Amygdala (tissue), 56 donors: ENCODE data around the gene SH3BP1.
"Not testable (repeated sequence)": the region's sequence is repeated elsewhere in the genome, so short reads cannot be mapped to it uniquely, and the experiment has no call there.

Source experiments
- DNase-seq, 56 donors: peaks; one replicate each; lab custom pipeline; 2025; lab: John Stamatoyannopoulos, UW

SH3BP1 gene

DNA sequence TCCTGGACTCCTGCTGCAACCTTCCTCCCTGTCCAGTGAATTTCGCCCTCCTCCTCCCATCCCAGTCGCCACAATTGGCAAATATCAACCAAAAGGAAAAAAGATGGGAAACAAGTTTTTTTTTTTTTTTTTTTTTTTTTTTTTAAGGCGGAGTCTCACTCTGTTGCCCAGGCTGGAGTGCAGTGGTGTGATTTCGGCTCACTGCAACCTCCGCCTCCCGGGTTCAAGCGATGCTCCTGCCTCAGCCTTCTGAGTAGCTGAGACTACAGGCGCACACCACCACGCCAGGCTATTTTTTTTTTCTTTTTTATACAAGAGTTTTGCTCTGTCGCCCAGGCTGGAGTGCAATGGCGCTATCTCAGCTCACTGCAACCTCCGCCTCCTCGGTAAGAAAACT is 56.8 kb downstream of the SH3BP1 start:
- DNase-seq = not testable (repeated sequence)

GRCh38 chr22:37696657-37697537 is 57.4 kb downstream of the SH3BP1 start, which contains the start of gene TRIOBP:
TSS of gene TRIOBP (plus strand) at chr22:37697048. CDS start at chr22:37701366, 4,318 bp downstream.
- DNase-seq = peak in 53 of 56 donors; percentile 9 to 95 (median 70)

DNA sequence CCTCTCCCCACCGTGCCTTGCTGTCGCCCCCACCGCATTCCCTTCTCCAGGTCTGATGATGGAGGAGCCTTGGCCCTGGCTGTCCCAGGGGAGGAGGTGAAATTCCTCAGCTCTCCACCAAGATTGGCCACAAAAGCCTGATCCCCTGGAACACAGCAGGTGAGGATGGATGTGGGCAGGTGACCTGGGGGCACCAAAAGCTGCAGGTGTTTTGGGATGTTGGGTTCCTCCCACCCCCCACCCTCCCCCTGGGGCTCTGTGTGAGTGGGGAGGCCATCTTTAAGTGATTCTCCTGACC is 58.0 kb downstream of the SH3BP1 start:
- no peak for DNase-seq

DNA sequence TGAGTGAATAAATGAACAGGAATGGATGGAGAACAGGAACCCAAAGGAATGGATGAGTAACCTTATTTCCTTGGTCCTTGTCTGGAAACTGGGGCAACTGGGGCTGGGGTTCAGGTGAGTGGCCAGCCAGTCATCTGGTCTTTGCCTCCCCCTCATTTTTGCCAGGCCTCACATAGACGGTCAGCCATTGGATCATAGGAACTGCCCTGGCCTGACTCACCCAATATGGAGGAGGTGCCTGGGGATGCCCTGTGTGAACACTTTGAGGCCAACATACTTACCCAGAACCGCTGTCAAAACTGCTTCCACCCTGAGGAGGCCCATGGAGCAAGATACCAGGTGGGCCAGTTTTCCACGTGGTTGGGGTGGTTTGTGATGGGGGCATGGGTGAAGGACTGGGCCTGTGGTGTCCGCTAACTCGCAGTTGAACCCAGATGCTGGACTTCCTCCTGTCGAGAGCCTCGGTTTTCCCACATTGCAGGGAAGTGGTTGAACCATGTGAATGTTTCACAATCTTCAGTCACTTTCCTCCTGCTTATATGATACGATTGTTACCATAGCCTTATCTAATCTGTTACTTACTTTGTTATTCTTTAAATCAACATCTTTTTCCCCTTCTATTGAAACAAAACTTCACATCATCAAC is 61.8 kb downstream of the SH3BP1 start:
- DNase-seq = peak in 6 of 56 donors; percentile 6 to 31 (median 10)

DNA sequence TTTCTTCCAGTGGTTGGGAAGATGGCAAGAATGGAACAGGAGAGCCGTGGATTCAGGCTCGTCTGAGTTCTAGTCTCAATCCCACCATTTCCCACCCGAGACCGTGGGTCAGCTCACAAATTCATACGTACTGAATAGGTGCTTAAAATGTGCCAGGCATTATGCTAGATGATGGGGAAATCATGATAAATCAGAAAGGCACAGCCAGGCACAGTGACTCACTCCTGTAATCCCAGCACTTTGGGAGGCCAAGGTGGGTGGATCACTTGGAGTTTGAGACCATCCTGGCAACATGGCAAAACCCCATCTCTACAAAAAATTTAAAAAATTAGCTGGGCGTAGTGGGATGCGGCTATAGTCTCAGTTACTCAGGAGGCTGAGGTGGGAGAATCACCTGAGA is 64.4 kb downstream of the SH3BP1 start:
- DNase-seq = no peak

DNA sequence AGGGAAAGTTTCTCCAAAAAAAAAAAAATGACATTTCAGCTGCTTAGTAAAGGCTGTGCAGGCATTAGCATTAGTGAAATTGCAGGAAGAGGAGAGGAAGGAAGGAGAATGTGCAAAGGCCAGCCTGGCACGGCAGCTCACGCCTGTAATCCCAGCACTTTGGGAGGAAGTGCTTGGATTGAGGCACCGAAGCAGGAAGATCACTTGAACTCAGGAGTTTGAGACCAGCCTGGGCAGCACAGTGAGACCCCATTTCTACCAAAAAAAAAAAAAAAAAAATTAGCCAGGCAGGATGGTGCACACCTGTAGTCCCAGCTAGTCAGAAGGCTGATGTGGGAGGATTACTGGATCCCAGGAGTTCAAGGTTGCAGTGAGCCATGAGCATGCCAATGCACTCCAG is 65.2 kb downstream of the SH3BP1 start:
- DNase-seq = no peak

DNA sequence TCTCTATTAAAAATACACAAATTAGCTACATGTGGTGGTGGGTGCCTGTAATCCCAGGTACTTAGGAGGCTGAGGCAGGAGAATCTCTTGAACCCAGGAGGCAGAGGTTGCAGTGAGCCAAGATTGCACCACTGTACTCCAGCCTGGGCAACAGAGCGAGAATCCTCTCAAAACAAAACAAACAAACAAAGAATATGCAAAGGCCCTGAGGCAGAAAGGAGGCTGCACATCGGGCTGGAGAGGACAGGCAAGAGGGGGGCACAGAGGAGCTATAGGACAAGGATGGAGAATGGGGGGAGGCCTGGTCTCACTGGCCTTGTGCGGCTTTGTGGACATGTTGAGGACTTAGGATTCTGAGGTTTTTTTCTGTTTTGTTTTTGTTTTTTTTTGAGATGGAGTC is 65.7 kb downstream of the SH3BP1 start:
- DNase-seq = no peak
